HG02870 (cell line): ENCODE results near the gene KCNRG.
"Not testable (repeated sequence)": the region's sequence is repeated elsewhere in the genome, so short reads cannot be mapped to it uniquely, and the experiment has no call there.

ENCODE experiments used
- ATAC-seq: cut with Tn5 transposase; IDR thresholded peaks from one replicate; pipeline ENCODE4 v1.9.1; 2021; ENCODE audit warnings: mild to moderate bottlenecking, moderate library complexity; ENCODE audit not compliant: unreplicated experiment

KCNRG gene, protein sequence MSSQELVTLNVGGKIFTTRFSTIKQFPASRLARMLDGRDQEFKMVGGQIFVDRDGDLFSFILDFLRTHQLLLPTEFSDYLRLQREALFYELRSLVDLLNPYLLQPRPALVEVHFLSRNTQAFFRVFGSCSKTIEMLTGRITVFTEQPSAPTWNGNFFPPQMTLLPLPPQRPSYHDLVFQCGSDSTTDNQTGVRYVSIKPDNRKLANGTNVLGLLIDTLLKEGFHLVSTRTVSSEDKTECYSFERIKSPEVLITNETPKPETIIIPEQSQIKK

DNA sequence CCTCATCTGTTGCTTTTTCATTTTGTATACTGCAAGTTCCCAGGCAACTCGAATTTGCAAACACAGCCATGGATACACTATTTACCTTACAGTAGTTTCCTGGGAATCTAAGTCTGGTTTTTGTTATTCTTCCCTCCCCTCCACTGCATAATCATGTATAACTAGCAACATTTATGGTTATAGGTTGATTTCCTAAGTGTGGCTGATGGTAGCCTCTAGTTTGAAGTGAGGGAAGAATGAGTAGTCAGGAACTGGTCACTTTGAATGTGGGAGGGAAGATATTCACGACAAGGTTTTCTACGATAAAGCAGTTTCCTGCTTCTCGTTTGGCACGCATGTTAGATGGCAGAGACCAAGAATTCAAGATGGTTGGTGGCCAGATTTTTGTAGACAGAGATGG lies at the start of gene KCNRG:
TSS of gene KCNRG (plus strand) at position 187 of the 400 bp plus-strand sequence. CDS start at position 237, 50 bp downstream.
- no peak for ATAC-seq

DNA sequence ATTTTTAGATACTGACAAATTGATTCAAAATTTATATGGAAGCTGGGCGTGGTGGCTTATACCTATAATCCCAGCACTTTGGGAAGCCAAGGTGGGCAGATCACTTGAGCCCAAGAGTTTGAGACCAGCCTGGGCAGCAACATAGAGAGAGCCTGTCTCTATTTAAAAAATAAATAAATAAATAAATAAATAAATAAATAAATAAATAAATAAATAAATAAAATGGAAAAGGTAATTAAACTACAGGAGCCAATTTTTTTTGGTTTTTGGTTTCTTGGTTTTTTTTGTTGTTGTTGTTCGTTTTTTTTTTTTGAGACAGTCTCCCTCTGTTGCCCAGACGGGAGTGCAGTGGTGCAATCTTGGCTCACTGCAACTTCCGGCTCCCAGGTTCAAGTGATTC lies 47.8 kb upstream of the KCNRG start:
- ATAC-seq: no peak

DNA sequence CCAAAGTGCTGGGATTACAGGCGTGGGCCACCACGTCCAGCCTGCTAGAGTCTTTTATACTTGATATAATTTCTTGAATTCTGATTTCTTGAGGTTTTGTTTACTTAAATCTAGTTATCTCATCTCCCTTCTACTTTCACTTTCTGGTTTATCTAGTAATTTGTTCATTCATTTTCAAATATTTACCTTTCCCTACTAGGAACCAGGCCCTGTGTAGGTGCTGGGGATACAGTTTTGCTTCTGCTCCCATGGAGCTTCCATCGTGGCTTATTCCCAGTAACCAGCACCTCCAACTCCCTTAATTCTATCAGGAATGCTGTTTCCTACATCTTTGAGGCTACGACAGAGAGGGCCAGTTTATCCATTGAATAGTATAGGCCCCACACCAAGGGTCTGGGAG lies 42.5 kb upstream of the KCNRG start:
- no peak for ATAC-seq

DNA sequence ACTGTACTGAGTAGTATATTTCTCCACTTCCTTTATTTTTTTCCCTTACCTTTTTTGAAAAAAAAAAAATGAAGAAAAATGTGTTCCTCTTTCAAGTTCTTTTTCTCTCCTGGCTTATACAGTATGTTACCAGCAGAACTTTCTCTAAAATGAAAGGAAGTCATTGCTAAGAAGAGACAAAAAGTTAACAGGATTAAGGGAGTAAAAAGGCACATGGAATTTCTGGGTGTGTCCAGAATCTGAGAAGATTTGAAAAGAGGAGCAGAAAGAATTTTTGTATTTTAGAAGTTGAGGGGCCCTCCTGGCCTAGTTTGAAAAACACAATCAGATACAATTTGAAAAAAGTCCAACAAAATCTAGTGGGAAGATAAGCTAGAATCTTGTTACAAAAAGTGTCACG lies 39.4 kb upstream of the KCNRG start:
- ATAC-seq: no peak

- no peak for ATAC-seq
Measured at GRCh38 chr13:49976314-49977258, 38.7 kb upstream of the KCNRG start.

DNA sequence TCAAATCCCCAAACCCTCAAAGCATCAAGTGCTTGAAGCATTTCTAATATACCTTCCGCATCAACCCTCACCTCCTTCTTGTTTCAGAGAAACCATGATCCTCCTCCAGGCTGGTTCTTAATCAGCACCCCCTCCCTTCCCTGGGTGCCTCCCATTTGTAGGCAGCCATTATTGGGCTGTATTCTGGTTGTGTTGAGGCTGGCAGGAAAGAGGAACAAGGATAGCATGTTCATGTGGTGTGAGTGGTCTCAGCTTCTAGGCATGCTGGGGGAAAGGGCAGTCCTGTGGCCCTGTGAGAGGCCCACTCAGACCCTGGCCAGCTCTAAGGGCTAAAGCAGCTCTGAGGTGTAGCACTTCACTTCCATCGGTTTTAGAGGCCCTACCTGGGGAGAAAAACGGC lies 37.3 kb upstream of the KCNRG start:
- no peak for ATAC-seq

DNA sequence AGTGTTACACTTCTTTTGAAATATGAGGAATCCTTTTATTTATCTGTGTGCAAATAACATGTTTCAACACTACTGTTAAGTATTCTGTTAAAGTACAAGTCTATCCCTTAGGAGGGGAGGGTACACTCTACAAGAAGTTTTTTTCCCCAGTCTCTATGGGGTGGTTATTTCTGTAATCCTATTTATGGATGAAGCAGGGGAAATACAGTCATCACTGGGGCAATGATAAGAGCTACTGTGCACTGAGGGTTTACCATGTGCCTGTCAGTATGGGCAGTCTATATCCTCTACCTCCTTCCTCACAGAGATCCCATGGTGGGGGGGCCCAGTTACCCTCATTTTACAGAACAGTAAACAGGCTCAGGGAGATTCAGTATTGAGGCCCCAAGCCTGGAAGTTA lies 35.0 kb upstream of the KCNRG start:
- ATAC-seq: no peak

DNA sequence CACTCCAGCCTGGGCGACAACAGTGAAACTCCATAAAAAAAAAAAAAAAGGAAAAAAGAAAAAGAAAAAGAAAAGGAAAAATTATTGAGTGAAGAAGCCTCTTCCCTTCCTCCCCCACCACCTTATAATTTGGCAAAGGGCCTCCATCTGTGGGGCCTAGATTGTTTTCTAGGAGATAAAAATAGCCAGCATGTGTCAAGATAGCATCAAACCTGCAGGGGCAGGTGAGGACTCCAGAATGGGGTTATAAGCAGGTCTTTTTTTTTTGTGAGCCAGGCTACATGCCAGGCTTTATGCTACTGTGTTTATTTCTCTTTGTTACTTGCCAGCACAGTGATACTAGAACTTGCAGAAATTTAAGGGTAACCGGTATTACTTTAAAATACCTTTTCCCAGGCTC lies 30.1 kb upstream of the KCNRG start:
- no peak for ATAC-seq

- ATAC-seq: no peak
Measured at GRCh38 chr13:49986471-49986870, 28.8 kb upstream of the KCNRG start.

GRCh38 chr13:49990612-49991011 lies 24.6 kb upstream of the KCNRG start:
- ATAC-seq: not testable (repeated sequence)

- no peak for ATAC-seq
Measured at GRCh38 chr13:49993111-49993510, 22.1 kb upstream of the KCNRG start.

- ATAC-seq: no peak
Measured at GRCh38 chr13:49993666-49994065, 21.6 kb upstream of the KCNRG start.

DNA sequence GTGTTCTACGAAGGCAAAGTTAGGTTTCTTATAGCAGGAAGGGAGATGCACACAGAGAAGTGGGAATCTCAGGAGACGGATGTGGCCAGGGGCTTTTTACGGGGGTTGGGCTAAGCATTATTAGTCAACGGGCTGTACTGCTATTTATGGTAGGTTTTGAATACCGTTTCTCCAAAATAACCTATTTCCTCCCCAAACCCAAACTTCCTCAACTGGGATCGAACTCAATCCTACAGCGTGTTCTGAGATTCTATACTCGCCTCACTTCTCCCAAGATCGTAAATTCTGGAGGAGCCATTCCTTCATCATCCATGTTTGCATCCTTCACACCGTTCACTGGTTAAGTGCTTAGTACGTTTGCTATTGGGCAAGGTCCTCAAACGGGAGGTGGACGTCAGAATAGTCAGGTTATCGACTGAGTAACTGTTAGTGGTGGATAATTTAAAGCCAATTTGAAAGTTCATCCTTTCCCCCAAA lies 19.6 kb upstream of the KCNRG start:
- ATAC-seq: no peak

DNA sequence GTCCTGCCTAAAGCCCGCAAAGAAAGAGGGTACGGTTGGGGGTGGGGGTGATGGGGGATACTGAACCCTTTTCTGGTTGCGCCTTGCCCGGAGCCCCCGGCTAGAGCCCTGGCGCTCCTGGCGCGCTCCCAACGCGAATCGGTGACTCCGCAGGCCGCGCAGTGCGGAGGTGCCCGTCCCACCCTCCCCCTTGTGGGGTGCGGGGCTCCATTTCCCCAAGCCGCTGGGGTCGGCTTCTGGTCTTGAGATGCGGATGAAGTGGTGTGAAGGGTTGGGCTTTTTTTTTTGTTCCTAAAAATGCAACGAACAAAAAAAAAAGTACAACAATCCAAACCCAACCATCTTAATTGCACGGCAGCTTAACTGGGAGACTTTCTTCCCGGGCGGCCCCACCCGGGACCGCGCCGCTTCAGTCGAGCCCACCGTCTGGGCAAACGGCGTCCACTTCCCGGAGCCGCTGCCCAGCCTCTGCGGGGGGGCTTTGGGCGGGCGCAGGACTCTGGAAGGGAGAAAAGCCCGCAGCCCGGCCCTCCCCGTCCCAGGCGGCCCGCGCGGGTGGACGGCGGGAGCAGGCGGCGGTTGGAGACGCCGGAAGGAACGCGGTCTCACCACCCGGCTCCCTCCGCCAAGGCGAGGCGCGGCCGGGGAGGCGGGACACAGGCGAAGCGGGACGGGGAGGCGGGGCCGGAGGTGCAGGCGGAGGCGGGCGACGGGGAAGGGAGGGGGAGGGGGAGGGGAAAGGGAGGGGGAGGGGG lies 18.9 kb upstream of the KCNRG start:
- ATAC-seq: peak; percentile 39

DNA sequence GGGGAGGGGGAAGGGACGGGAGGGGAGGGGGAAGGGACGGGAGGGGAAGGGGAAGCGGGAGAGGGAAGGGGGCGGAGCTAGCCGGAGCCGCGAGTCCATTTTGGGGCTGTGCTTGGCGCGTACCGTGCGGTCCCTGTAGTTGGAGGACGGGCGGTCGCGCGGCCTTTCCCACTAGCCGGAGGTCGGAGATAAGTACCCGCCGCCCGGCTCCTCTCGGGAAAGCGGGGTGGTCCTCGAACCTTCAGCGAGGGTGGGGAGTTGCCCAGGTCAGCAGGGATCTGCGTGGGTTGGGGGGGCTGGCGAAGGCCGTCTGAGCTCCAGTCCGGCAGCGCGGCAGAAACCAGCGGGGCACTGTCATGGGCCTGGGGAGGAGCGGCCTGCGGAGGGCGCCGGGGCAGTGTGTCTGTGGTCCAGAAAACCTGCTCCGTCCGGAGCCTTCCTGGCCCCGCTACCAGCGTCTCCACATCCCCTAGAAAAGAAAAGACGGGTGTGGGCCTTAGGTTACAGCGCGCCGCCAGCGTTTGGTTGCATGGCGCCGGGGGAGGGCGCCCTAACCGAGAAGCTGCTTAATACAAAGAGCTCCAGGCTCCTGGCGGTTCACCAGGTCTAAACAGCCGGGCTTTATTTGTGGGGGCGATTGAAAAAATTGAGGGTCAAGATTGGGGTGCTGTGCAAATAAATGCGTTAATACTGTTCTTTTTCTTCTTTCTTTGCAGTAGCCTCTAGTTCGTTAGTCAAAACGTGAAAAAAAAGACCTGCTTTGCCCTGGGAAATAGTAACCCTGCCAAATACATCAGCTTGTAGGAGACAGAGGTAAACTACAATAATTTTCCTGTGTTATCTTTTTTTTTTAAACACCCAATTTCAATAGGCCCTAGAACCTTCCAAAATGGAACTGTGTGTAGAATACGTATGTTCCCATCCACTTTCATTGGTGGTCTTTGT lies 18.0 kb upstream of the KCNRG start, which contains the start of gene TRIM13:
TSS of gene TRIM13 (plus strand) at position 92 of the 945 bp plus-strand sequence. CDS start 14,899 bp downstream, outside the sequence.
- peak; percentile 77 for ATAC-seq

- ATAC-seq: no peak
Measured at GRCh38 chr13:49997955-49998354, 17.3 kb upstream of the KCNRG start.

GRCh38 chr13:49998714-49999624 lies 16.3 kb upstream of the KCNRG start:
- no peak for ATAC-seq

GRCh38 chr13:50001287-50001686 lies 14.0 kb upstream of the KCNRG start:
- no peak for ATAC-seq
